ENCODE measurements around the gene TNS2.

DNA sequence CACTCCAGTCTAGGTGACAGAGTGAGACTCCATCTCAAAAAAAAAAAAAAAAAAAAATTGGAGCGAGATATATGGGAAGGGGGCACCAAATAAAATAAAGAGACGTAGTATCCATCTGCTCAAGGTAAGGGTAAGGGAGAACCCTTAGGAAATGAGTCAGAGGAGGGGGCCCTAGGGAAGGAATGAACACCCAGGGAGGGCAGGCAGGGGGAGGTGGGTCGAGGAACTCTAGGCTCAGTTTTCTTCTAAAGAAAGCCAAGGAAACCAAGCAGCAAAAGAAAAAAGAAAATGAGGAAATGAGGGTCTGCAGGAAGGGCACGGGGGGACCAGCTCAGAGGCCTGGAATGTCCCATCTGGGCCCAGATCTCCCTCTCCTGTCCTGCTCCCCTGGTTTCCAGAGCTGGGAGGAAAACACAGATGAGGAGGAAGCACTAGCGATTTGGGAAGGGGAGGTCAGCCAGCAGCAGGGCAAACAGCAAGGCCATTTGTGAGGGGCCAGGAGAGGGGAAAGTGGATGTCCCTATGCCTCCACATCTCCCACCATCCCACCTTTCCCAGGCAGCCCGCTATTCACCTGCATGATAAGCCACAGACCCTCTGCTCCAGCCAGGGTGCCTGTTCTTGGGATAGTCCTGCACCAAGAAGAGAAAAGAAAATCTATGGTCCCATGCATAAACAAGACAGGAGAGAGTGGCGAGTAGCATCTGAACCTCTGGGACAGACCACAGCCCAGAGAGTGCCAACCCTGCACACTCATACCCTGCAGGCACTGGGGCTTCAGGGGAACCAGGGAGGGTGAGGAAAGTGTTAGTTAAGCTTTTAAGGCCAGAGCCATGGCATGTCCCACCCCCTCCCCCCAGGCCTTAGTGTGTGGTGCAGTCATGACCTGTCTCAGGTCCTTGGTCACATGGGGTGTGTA lies 17.5 kb downstream of the TNS2 start:
- no peak for TF ChIP-seq EZH2 (IDR thresholded peaks at IDR 0.05; ENCODE audit: low read depth)
- TF ChIP-seq, protein P1, sequence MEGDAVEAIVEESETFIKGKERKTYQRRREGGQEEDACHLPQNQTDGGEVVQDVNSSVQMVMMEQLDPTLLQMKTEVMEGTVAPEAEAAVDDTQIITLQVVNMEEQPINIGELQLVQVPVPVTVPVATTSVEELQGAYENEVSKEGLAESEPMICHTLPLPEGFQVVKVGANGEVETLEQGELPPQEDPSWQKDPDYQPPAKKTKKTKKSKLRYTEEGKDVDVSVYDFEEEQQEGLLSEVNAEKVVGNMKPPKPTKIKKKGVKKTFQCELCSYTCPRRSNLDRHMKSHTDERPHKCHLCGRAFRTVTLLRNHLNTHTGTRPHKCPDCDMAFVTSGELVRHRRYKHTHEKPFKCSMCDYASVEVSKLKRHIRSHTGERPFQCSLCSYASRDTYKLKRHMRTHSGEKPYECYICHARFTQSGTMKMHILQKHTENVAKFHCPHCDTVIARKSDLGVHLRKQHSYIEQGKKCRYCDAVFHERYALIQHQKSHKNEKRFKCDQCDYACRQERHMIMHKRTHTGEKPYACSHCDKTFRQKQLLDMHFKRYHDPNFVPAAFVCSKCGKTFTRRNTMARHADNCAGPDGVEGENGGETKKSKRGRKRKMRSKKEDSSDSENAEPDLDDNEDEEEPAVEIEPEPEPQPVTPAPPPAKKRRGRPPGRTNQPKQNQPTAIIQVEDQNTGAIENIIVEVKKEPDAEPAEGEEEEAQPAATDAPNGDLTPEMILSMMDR (conservative IDR thresholded peaks at IDR 0.05) = no peak

All from PC-9 (cell line).